Dendritic cell treated with granulocyte-macrophage colony-stimulating factor and Interleukin-4, amounts not matched to agents 40 ng/mL and 50 ng/mL, for 4 days (primary cell): ENCODE data around the gene BRINP3.

Source experiments
- H3K27ac Mint-ChIP-seq: one replicate; pipeline ENCODE4 v1.8.0; 2022; ENCODE audit warnings: mild to moderate bottlenecking, mixed read lengths
- H3K27me3 Mint-ChIP-seq: one replicate; pipeline ENCODE4 v1.8.0; 2022; ENCODE audit warnings: mild to moderate bottlenecking, mixed read lengths
- H3K36me3 Mint-ChIP-seq: one replicate; pipeline ENCODE4 v1.8.0; 2022; ENCODE audit warnings: low read depth, mixed read lengths
- H3K4me1 Mint-ChIP-seq: one replicate; pipeline ENCODE4 v1.8.0; 2022; ENCODE audit warnings: low read depth, mixed read lengths
- H3K4me3 Mint-ChIP-seq: one replicate; pipeline ENCODE4 v1.8.0; 2022; ENCODE audit warnings: mild to moderate bottlenecking, moderate library complexity, mixed read lengths
- H3K9me3 Mint-ChIP-seq: one replicate; pipeline ENCODE4 v1.8.0; 2022; ENCODE audit warnings: mixed read lengths
- intact Hi-C: fragments of 100-400 bp; cut with micrococcal nuclease; formaldehyde crosslinking; loops from one replicate; pipeline ENCODE4 v1.15.0; 2022

BRINP3 gene

DNA sequence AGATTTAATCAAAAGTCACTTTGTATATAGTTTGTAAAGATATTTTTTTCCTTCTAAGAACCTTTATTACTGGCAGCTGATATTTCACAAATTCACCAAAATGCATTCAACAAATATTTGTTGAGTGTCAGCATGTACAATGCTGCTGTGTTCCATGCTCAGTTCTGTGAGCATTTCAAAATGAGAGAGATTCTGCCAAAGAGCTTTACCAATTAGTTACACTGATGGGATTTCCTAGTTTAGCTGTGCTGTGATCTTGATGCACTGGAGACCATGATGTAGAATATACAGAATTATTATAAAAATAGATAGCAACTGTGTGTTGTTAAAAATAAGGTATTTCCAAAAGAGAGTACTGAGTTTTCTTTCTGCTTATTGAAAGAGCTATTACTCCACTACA lies 225.6 kb downstream of the BRINP3 start:
- no peak overlapping the region for H3K27ac Mint-ChIP-seq
- intact Hi-C loops, result no loop called here
- H3K27me3 Mint-ChIP-seq, result no peaks in the 10 kb centered on the region
- H3K4me1 Mint-ChIP-seq, result no peaks in the 10 kb centered on the region
- H3K36me3 Mint-ChIP-seq, result no peaks in the 10 kb centered on the region
- no peak overlapping the region for H3K4me3 Mint-ChIP-seq
- peaks cover 20% of the 10 kb centered on the region for H3K9me3 Mint-ChIP-seq

DNA sequence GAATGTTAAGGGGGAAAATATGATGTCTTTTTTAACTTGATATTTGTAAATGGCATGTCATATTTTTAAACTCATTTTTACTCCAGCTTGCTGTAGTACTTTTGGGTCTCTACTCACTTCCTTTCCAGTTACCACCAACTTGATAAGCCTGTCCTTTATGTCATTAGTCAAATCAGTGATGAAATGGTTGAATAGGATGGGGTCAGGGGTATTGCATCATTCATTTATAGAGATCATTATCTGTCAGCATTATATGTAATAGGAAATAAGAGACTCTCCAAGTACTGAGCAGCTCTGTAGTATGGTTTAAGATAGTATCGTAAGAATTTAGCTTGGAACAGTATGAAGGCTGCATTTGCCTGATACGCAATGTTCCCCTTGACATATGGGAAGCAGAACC lies 227.3 kb downstream of the BRINP3 start:
- no peaks in the 10 kb centered on the region for H3K36me3 Mint-ChIP-seq
- H3K27me3 Mint-ChIP-seq, result no peaks in the 10 kb centered on the region
- no peaks in the 10 kb centered on the region for H3K4me1 Mint-ChIP-seq
- peaks cover 3% of the 10 kb centered on the region for H3K9me3 Mint-ChIP-seq
- no peak overlapping the region for H3K4me3 Mint-ChIP-seq
- intact Hi-C loops, result no loop called here
- no peak overlapping the region for H3K27ac Mint-ChIP-seq

DNA sequence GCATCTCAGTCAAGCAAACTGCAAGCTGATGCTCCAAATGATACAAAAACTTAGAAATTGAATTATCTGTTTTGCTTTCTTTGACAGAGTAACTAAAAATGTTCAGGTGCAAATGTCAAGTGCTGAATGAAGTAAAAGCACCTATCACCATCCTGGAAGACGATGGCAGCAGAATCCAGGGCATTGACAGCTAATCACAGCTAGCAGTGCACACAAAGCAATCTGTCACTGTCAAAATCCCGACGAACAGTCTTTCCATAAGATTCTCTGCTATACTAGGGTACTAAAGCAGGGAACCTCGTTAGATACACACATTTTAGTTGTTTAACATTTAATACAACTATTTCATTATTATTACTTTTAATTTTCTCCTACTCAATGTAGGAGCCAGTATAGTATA lies 233.3 kb downstream of the BRINP3 start:
- Mint-ChIP-seq H3K36me3 (no peaks in the 10 kb centered on the region), H3K27me3 (no peaks in the 10 kb centered on the region), H3K9me3 (no peaks in the 10 kb centered on the region), H3K4me1 (no peaks in the 10 kb centered on the region), H3K27ac (no peak overlapping the region), H3K4me3 (no peak overlapping the region)
- intact Hi-C loops, result no loop called here

DNA sequence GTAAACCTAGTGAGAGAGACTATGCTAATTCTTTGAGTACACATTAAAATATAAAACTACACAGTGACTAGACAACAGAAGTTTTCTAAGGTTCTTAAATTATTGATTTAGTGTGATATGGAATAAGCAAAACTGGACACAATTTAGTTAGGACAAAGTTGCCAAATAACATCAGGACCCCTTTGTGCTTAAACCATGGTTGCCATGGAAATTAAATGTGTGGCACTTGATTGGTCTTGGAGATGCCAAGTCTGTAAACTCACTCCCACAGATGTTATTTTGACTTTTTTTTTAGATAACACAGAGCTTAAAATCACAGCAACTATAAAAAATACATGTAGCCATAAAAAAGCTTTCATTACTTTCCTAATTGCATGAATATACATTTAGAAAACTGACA lies 234.6 kb downstream of the BRINP3 start:
- Mint-ChIP-seq H3K36me3 (no peaks in the 10 kb centered on the region), H3K27ac (no peak overlapping the region), H3K9me3 (no peaks in the 10 kb centered on the region), H3K27me3 (no peaks in the 10 kb centered on the region), H3K4me3 (no peak overlapping the region), H3K4me1 (no peaks in the 10 kb centered on the region)
- intact Hi-C loops, result no loop called here

DNA sequence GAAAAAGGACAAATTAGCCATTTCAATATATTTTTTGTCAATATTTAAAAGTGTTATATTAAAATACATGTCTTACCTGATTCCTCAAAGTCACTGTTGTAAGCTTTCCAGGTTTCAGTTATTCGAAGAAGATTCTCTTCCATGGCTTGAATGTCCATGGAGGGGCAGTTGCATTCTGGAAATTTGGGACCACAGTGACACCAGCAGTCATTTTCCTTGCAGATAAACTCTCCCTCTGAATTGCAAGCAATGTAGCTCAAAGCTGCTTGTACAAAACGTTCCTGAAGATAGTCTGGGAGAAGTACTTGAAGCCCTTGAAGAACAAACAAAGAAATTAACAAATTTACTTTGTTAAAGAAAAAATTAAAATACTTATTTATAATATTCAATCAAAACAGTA lies 251.7 kb downstream of the BRINP3 start:
- Mint-ChIP-seq H3K36me3 (no peaks in the 10 kb centered on the region), H3K4me1 (no peaks in the 10 kb centered on the region), H3K27me3 (no peaks in the 10 kb centered on the region), H3K27ac (no peak overlapping the region), H3K9me3 (peaks cover 18% of the 10 kb centered on the region), H3K4me3 (no peak overlapping the region)
- intact Hi-C loops, result no loop called here

DNA sequence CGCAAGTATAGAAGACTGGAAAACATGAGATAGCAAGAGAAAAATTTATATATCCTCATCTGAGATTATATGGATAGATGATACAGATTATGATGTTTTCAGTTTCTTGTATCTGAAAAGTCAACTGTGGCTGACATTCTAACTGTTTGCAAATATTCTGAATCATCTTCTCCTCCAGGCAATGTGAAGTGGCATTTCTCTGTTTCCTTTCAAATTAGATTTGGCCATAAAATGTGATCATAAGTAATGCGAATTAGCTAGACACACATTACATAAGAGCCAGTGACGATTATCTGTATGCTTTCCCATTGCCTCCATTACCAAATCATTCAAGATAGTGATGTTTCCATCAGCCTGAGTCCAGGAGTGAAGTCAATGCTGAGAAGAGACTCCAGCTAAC lies 265.2 kb downstream of the BRINP3 start:
- Mint-ChIP-seq H3K36me3 (no peaks in the 10 kb centered on the region), H3K27me3 (no peaks in the 10 kb centered on the region), H3K27ac (no peak overlapping the region), H3K9me3 (peaks cover 9% of the 10 kb centered on the region), H3K4me3 (no peak overlapping the region), H3K4me1 (no peaks in the 10 kb centered on the region)
- intact Hi-C loops, result no loop called here

DNA sequence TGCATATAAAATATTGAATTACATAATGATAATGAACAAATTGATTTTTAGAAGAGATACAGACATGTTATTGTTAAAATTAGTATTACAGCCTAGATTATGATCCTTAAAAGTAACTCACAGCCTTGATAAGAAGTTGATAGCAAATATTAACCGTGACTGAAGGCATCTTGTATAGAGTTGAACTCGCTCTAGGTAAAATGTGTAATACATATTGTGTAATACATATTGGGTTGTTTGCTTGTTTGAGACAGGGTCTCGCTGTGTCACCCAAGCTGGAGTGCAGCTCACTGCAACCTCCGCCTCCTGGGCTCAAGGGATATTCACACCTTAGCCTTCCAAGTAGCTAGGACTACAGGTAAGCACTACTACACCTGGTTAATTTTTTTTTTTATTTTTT lies 269.9 kb downstream of the BRINP3 start:
- Mint-ChIP-seq H3K9me3 (peaks cover under 1% of the 10 kb centered on the region), H3K27ac (no peak overlapping the region), H3K27me3 (no peaks in the 10 kb centered on the region), H3K4me1 (no peaks in the 10 kb centered on the region), H3K36me3 (no peaks in the 10 kb centered on the region), H3K4me3 (no peak overlapping the region)
- intact Hi-C loops, result no loop called here

DNA sequence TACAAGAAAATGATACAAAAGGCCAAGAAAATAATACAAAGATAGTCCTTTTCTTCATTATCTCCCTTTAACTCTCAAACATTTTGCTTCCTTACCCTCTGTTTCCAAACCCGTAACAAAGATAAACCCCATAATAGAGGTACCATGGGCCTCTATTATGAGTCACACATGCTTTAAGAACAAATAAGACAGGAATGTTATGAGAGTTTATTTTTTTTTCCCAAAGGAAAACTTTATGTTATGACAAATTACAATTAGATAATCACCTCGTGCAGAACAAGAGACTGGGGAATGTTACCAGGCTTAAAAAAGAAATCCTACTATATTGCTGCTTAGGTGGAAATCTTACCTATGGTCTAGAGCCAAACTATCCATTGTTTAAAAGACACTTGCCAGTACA lies 272.0 kb downstream of the BRINP3 start:
- H3K27ac Mint-ChIP-seq, result no peak overlapping the region
- H3K27me3 Mint-ChIP-seq, result no peaks in the 10 kb centered on the region
- no peaks in the 10 kb centered on the region for H3K36me3 Mint-ChIP-seq
- intact Hi-C loops, result no loop called here
- no peaks in the 10 kb centered on the region for H3K4me1 Mint-ChIP-seq
- no peak overlapping the region for H3K4me3 Mint-ChIP-seq
- H3K9me3 Mint-ChIP-seq, result peaks cover 17% of the 10 kb centered on the region

DNA sequence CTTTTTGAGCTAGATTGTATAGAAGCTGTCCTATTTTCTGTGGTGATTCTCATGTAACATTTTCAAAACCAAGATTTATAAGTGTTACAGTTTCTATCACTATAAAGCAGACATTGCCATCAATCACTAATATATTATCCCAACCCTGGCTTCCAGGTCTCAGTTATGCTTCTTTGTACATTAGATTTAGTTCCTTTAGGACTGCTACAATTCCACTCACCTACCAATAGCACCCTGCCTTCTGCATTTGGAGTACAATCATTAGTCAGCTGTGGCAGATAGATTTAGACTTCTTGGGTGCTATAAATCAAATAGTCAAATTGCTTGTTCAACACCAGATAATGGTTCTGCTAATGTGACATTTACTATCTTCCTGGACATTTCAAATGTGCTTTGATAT lies 281.6 kb downstream of the BRINP3 start:
- intact Hi-C loops, result no loop called here
- Mint-ChIP-seq H3K27ac (no peak overlapping the region), H3K27me3 (no peaks in the 10 kb centered on the region), H3K36me3 (no peaks in the 10 kb centered on the region), H3K4me3 (no peak overlapping the region), H3K4me1 (no peaks in the 10 kb centered on the region), H3K9me3 (peaks cover 20% of the 10 kb centered on the region)

DNA sequence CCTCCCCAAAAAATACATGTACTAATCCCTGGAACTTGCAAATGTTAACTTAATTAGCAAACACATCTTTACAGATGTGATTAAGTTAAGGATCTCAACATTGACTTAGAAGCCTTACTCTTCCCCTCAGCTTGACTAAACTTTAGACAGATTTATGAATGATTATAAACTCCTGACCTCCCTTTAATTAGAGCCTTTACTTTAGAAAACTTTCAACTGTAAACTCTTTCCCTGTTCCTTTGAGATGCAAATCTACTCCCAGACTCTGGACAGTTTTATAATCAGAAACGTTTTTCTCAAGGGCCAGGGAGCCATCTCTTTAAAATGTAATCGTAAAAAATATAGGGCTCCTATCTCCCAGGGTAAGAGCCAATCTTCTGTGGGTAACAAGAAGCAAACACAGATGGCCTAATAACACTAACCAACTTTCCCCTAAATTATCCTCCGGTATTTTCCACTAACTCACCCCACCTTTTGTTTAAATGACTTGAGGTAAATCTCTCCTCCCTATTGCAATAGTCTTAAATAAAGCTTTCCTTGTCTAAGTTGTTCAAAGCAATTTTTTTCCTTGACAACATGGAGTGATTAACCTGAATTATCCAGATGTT lies 284.1 kb downstream of the BRINP3 start:
- Mint-ChIP-seq H3K27me3 (no peaks in the 10 kb centered on the region), H3K36me3 (no peaks in the 10 kb centered on the region), H3K4me1 (no peaks in the 10 kb centered on the region), H3K4me3 (no peak overlapping the region), H3K9me3 (peaks cover 14% of the 10 kb centered on the region), H3K27ac (no peak overlapping the region)
- intact Hi-C loops, result no loop called here

DNA sequence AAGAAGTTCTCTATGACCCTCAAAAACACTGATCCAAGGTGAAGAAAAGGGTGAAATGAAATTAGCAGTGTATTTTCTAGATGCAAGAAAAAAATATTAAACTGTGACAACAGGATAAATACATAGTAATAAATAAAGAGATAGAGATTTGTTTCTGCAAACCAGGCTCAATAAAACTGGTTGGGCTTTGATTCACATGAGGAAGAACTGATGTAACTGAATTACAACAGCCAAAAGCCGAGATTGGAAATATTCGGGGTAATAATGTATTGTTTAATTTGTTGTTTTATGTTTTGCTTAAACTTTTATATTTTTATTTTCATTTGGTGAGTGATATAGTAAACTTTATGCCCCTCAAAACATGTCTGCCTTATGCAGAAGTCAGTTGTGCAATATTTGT lies 285.0 kb downstream of the BRINP3 start:
- intact Hi-C loops, result no loop called here
- Mint-ChIP-seq H3K27ac (no peak overlapping the region), H3K36me3 (no peaks in the 10 kb centered on the region), H3K4me3 (no peak overlapping the region), H3K4me1 (no peaks in the 10 kb centered on the region), H3K27me3 (no peaks in the 10 kb centered on the region), H3K9me3 (peaks cover 8% of the 10 kb centered on the region)

DNA sequence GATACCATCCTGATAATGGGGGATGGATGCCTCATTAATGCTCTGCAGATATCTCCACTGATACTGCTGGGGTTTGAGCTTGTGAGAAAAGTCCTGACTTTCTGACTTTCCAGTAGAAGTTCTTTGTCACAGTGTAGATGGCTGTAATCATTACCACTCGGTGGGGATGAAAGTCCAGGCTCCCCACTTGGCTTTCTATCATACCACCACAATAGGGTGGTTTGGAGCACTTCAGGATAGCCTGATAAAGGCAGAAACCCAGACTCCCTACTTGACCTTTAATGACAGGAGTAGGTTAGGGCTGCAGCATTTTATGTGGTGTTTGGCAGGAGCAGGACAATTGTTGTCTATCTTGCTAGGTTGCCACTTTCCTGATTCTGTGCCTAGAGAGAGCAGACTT lies 294.1 kb downstream of the BRINP3 start:
- no peaks in the 10 kb centered on the region for H3K4me1 Mint-ChIP-seq
- H3K27ac Mint-ChIP-seq, result no peak overlapping the region
- H3K9me3 Mint-ChIP-seq, result no peaks in the 10 kb centered on the region
- intact Hi-C loops, result no loop called here
- no peaks in the 10 kb centered on the region for H3K36me3 Mint-ChIP-seq
- no peak overlapping the region for H3K4me3 Mint-ChIP-seq
- no peaks in the 10 kb centered on the region for H3K27me3 Mint-ChIP-seq

DNA sequence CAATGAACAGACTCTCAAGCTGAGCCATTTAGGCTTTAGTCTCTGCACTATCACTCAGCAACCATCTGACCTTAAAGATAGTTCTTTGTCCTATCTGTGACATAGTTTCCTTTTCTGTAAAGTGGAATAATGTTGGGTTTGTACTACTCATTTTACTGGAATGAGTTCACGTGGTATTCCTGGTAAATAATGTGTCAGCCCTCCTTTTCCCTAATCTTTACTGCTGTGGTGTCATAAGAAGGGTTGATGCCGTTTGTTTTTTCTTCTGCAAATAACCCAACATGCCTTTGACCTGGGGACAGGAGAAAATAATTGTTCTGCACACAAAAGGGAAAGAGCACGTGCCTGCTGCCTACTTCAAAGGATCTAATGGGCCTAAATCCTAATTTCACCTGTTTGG lies 297.8 kb downstream of the BRINP3 start:
- H3K36me3 Mint-ChIP-seq, result no peaks in the 10 kb centered on the region
- H3K27me3 Mint-ChIP-seq, result no peaks in the 10 kb centered on the region
- intact Hi-C loops, result no loop called here
- no peak overlapping the region for H3K4me3 Mint-ChIP-seq
- no peaks in the 10 kb centered on the region for H3K4me1 Mint-ChIP-seq
- peaks cover 7% of the 10 kb centered on the region for H3K9me3 Mint-ChIP-seq
- no peak overlapping the region for H3K27ac Mint-ChIP-seq

DNA sequence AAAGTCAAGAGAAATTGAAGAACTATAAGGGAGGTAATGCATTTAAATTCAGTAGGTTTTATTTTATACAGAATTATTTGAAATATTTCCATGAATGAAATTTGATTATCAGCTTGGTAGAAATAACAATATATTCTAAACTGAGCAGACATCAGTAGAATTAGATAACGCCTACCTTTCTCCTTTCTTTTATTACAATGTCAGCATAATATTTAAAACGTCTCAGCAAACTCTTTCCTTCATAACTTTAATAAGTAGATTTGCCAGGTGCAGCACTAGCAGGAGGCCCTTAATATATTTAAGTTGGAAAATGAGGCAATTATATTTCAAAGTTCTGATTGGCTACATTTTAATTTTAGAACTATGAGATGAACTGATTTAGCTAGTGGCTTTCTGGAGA lies 298.8 kb downstream of the BRINP3 start:
- Mint-ChIP-seq H3K4me3 (no peak overlapping the region), H3K27me3 (no peaks in the 10 kb centered on the region), H3K4me1 (no peaks in the 10 kb centered on the region), H3K27ac (no peak overlapping the region), H3K9me3 (peaks cover 7% of the 10 kb centered on the region), H3K36me3 (no peaks in the 10 kb centered on the region)
- intact Hi-C loops, result no loop called here

DNA sequence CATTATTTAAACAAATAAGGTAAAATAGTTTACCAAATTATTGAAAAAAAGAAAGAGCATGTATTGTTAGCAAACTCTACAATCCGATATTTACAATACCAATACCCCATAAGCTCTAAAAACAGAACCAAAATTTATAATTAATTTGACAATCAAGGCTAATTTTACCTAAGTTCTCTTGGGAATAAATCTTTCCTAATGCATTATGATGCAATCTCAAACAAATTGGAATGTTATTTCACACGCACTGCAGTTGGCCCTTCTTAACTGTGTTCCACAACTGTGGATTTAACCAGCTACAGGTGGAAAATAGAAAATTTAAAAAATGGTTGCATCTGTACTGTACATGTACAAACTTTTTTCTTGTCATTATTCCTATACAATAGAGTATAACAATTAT lies 300.1 kb downstream of the BRINP3 start:
- Mint-ChIP-seq H3K27ac (no peak overlapping the region), H3K9me3 (peaks cover 7% of the 10 kb centered on the region), H3K4me1 (no peaks in the 10 kb centered on the region), H3K36me3 (no peaks in the 10 kb centered on the region), H3K4me3 (no peak overlapping the region), H3K27me3 (no peaks in the 10 kb centered on the region)
- intact Hi-C loops, result no loop called here
